ENCODE results near the gene HNRNPR.
"Not testable (repeated sequence)": the region's sequence is repeated elsewhere in the genome, so short reads cannot be mapped to it uniquely, and the experiment has no call there.

GRCh38 chr1:23380236-23380635 lies 36.2 kb upstream of the HNRNPR start:
- TF ChIP-seq, protein P1, sequence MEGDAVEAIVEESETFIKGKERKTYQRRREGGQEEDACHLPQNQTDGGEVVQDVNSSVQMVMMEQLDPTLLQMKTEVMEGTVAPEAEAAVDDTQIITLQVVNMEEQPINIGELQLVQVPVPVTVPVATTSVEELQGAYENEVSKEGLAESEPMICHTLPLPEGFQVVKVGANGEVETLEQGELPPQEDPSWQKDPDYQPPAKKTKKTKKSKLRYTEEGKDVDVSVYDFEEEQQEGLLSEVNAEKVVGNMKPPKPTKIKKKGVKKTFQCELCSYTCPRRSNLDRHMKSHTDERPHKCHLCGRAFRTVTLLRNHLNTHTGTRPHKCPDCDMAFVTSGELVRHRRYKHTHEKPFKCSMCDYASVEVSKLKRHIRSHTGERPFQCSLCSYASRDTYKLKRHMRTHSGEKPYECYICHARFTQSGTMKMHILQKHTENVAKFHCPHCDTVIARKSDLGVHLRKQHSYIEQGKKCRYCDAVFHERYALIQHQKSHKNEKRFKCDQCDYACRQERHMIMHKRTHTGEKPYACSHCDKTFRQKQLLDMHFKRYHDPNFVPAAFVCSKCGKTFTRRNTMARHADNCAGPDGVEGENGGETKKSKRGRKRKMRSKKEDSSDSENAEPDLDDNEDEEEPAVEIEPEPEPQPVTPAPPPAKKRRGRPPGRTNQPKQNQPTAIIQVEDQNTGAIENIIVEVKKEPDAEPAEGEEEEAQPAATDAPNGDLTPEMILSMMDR (conservative IDR thresholded peaks at IDR 0.05 in 1 of 2, IDR thresholded peaks at IDR 0.05 in 1 of 2; ENCODE audit: low read depth in 1 of 2, low read length in 2 of 2), result not testable (repeated sequence)
- not testable (repeated sequence) for TF ChIP-seq EZH2 (IDR thresholded peaks at IDR 0.05; ENCODE audit: low read length, missing control alignments)

Measured in fibroblast of lung (primary cell).